NOMO-1 (cell line): ENCODE data around the gene MGAT4B.

ENCODE experiments used
- DNase-seq, 2 experiments: peaks; one replicate each; lab custom pipeline; 2025; ENCODE audit not compliant: unreplicated experiment in 2 of 2; lab: John Stamatoyannopoulos, UW

Gene MGAT4B

GRCh38 chr5:179749857-179750508 lies 56.7 kb downstream of the MGAT4B start:
- DNase-seq, result no peak

- no peak for DNase-seq
These were observed 58.9 kb downstream of the MGAT4B start for GRCh38 chr5:179747811-179748210.
